Bronchial epithelial cell (primary cell): ENCODE results near the gene GRAMD2B. TPM values are rescaled to one million over a fixed set of nuclear protein-coding genes. Genes with fewer than 3 reads are reported as not detected.

Source experiments
- DNase-seq: peaks from one replicate; pipeline ENCODE4 v3.0.0-alpha.2; 2010; ENCODE audit warnings: low read depth
- FAIRE-seq: peaks from 2 replicates; lab custom pipeline; 2011; peaks lifted over from hg19 to GRCh38; lab: Jason Lieb, UNC
- H3K27me3 ChIP-seq: 2 replicates; pipeline ENCODE4 v1.5.1; 2011; ENCODE audit warnings: low read length; ENCODE audit not compliant: control insufficient read depth, insufficient read depth
- H3K36me3 ChIP-seq: 2 replicates; pipeline ENCODE4 v1.5.1; 2011; ENCODE audit warnings: low read length; ENCODE audit not compliant: control insufficient read depth, insufficient read depth
- H3K4me3 ChIP-seq: 2 replicates; pipeline ENCODE4 v1.5.1; 2011; ENCODE audit warnings: mild to moderate bottlenecking, low read depth, low read length, control low read depth
- total RNA-seq: library from RNA; depleted of rRNA; stranded (reverse); fragments of >200 nt; gene quantifications from 2 replicates; pipeline ENCODE4 v1.2.1, GENCODE V29; 2014
- TF ChIP-seq, protein P1 (sequence below): IDR thresholded peaks from 2 replicates; pipeline ENCODE4 v1.5.1; 2011; ENCODE audit warnings: mild to moderate bottlenecking, moderate library complexity, low read length, control low read depth, inconsistent platforms; ENCODE audit not compliant: insufficient read depth, severe bottlenecking

The GRAMD2B gene
- total RNA-seq, 1 donor from 2014 or later: 9.2 TPM

DNA sequence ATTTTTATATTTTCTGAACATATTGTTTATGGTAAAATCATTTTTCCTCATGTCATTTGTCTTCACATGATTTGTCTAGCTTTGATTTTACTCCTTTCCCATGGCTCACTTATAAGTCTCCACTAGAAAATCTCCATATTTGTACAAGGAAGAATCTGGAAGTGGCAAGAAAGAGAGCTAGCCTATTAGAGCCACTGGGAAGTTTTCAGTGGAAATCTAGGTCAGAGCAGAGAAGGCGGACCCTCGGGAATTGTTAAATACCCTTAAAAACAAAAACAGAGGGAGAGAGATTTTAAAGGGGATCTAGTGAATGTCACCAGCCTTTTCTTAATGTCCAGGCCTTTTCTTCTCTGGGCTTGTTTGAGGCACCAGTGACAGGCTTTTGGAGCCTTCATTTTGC, 56.6 kb downstream of the GRAMD2B start:
- FAIRE-seq (no peak), DNase-seq (no peak)
- Histone ChIP-seq H3K36me3 (peaks cover 1% of the 10 kb centered on the region), H3K27me3 (no peaks in the 10 kb centered on the region), H3K4me3 (no peak overlapping the region)
- TF ChIP-seq, protein P1, sequence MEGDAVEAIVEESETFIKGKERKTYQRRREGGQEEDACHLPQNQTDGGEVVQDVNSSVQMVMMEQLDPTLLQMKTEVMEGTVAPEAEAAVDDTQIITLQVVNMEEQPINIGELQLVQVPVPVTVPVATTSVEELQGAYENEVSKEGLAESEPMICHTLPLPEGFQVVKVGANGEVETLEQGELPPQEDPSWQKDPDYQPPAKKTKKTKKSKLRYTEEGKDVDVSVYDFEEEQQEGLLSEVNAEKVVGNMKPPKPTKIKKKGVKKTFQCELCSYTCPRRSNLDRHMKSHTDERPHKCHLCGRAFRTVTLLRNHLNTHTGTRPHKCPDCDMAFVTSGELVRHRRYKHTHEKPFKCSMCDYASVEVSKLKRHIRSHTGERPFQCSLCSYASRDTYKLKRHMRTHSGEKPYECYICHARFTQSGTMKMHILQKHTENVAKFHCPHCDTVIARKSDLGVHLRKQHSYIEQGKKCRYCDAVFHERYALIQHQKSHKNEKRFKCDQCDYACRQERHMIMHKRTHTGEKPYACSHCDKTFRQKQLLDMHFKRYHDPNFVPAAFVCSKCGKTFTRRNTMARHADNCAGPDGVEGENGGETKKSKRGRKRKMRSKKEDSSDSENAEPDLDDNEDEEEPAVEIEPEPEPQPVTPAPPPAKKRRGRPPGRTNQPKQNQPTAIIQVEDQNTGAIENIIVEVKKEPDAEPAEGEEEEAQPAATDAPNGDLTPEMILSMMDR: no peak

DNA sequence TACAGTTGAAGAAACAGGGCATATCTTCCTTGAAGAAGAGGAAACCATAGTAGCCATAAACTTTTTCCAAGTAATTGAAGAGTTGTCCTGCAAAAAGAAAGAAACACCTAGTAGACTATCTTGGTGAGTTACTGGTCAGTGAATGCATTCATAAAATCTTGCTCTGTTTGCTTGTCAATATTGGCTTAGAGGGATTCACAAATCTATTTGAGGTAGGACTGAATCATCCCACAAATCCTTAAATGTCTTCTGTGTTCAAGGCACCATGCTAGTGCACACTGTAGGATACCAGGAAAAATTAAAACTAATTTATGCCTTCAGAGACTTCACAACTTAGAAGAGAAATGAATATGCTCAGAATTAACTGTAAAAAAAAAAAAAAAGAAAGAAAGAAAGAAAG, 57.6 kb downstream of the GRAMD2B start:
- Histone ChIP-seq H3K27me3 (no peaks in the 10 kb centered on the region), H3K4me3 (no peak overlapping the region), H3K36me3 (peaks cover 1% of the 10 kb centered on the region)
- no peak for FAIRE-seq
- TF ChIP-seq, protein P1: no peak
- no peak for DNase-seq

DNA sequence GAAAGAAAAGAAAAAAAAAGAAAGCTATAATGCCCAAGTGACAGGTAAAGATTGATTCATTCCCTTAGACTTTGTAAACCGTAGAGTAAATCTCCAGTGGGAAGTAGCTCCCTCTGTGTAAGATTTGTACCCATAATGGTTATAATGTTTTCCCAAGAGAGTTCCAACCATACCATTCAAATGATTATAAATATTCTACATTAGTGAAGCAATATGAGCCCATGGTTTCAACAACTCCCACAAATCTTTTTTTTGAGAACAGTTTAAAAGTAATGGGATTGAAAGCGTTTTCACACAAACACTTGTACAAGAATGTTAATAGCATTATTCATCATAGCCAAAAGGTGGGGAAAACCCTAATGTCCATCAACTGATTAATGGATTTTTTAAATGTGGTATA, 58.0 kb downstream of the GRAMD2B start:
- FAIRE-seq: no peak
- DNase-seq: no peak
- H3K27me3 ChIP-seq: no peaks in the 10 kb centered on the region
- H3K4me3 ChIP-seq: no peak overlapping the region
- TF ChIP-seq, protein P1: no peak
- H3K36me3 ChIP-seq: peaks cover 2% of the 10 kb centered on the region

DNA sequence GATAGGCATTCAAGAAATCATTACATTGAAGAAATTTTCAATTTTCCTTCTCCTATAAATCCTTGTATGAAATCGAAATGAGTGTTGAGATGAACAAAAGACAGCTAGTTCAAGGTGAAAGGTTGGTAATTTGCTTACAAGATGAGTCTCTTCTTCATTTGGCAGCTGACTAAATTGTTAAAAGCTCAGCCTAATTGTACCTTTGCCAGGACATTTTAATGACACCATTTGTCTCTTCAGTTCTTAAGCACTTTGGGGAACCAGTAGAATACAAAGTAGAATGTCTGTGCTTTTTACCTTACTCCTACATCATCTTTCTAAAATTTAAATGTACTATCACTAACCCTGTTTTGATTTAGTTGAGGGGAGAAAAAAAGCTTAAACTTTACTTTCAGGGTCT, 59.4 kb downstream of the GRAMD2B start:
- TF ChIP-seq, protein P1: no peak
- FAIRE-seq: no peak
- H3K36me3 ChIP-seq: peaks cover 6% of the 10 kb centered on the region

DNA sequence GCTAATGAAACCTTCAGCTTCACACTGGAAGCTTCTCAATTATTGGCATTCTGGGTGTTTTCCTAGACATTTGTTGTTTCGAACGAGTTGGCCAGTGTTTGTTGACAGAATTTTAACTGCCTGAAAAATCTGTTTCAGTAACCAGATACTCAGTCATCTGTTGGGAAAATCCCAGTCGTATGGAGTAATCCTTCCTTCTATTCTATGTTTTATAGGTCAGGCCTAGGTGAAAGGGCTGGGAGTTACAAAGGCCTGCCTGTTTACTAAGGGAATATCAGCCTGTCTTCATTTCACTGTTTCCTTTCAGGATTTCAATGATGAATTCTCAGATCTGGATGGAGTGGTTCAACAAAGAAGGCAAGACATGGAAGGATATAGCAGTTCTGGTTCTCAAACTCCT, 59.9 kb downstream of the GRAMD2B start:
- no peak overlapping the region for H3K4me3 ChIP-seq
- FAIRE-seq: no peak
- no peaks in the 10 kb centered on the region for H3K27me3 ChIP-seq
- peak; percentile 42 for DNase-seq
- TF ChIP-seq, protein P1: no peak
- H3K36me3 ChIP-seq: peaks cover 6% of the 10 kb centered on the region

More for the DNA sequence above, 59.4 kb downstream of the GRAMD2B start:
- no peak for DNase-seq
- no peaks in the 10 kb centered on the region for H3K27me3 ChIP-seq
- no peak overlapping the region for H3K4me3 ChIP-seq

DNA sequence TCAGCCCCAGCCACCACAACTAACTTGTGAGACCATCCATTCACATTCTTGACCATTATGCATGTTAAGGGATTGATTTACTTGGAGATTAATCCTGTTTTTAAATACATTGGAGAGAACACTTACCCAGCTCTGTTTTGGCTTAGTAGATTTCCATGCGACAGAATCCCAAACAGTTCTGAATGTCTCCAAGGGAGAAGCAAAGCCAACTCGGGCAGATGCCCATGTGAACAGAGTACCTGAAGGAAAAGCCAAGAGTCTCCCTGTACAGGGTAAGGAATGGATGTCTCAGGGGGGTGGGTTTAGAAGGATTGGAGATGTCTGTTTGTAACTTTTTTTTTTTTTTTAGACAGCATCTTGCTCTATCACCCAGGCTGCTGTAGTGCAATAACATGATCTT, 61.0 kb downstream of the GRAMD2B start:
- Histone ChIP-seq H3K4me3 (no peak overlapping the region), H3K27me3 (no peaks in the 10 kb centered on the region), H3K36me3 (peaks cover 5% of the 10 kb centered on the region)
- no peak for DNase-seq
- no peak for FAIRE-seq
- TF ChIP-seq, protein P1: no peak
